Measurements from ENCODE around the gene LRP1-AS. TPM values are rescaled to one million over a fixed set of nuclear protein-coding genes. Genes with fewer than 3 reads are reported as not detected.

LRP1-AS gene
- total and polyA plus RNA-seq, 2 experiments from 2014 or later, result not detected

DNA sequence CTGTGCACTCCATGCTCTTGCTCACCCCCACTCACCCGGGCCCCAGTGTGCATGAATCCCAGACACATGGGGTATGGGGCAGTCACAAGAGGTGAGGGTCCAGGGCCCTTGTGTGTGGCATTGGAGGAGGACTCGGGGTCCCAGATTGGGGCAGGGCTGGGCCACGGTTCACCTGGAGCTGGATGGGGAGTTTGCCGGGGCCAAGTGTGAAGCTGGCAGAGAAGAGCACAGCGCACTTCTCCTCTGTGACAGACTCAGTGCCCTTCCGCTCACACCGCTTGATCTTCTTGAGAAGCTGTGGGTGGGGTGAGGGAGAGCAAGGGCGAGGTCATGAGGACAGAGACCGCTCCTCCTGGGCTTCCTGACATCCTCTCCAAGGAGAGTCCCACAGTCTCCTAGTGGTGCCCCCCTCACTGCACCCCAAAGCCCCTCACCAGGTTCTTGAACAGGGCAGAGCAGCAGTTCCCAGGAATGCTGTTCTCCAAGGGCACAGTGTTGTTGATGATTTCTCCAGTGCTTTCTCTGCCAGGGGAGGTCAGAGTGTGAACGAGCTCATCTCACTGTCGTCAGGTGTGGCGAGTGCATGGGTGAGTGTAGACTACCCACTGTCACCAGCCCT lies 43.0 kb downstream of the LRP1-AS start:
- no peaks in the 10 kb centered on the region for H3K9me3 ChIP-seq (ENCODE audit: low read depth)
- TF ChIP-seq, protein P1, sequence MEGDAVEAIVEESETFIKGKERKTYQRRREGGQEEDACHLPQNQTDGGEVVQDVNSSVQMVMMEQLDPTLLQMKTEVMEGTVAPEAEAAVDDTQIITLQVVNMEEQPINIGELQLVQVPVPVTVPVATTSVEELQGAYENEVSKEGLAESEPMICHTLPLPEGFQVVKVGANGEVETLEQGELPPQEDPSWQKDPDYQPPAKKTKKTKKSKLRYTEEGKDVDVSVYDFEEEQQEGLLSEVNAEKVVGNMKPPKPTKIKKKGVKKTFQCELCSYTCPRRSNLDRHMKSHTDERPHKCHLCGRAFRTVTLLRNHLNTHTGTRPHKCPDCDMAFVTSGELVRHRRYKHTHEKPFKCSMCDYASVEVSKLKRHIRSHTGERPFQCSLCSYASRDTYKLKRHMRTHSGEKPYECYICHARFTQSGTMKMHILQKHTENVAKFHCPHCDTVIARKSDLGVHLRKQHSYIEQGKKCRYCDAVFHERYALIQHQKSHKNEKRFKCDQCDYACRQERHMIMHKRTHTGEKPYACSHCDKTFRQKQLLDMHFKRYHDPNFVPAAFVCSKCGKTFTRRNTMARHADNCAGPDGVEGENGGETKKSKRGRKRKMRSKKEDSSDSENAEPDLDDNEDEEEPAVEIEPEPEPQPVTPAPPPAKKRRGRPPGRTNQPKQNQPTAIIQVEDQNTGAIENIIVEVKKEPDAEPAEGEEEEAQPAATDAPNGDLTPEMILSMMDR (IDR thresholded peaks at IDR 0.05; ENCODE audit: low read depth, low read length), result no peak
- H3K4me1 ChIP-seq (ENCODE audit: low read depth), result peaks cover 5% of the 10 kb centered on the region
- no peak overlapping the region for H3K27ac ChIP-seq
- no peaks in the 10 kb centered on the region for H3K36me3 ChIP-seq
- no peak overlapping the region for H3K4me3 ChIP-seq
- H3K27me3 ChIP-seq, result no peaks in the 10 kb centered on the region
- no peak for DNase-seq (ENCODE audit: low read depth in 1 of 2, low spot score in 1 of 2)

DNA sequence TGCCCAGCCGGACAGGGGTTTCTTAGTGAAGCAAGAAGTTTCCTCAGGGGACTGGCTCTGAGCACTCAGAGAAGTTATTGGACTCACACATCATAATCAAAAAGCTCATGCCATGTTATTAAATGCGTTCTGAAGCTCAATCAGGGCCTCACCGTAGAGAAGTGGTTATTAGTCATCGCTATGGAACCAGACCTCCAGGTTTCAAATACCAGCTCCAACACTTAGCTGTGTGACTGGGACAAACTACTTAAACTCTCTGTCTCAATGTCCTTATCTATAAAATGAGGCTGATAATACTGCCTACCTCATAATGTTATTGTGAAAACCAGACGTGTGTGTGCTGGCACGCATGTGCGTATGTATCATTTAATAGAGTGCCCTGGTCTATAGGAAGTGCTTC lies 43.6 kb downstream of the LRP1-AS start:
- peaks cover 5% of the 10 kb centered on the region for H3K4me1 ChIP-seq (ENCODE audit: low read depth)
- TF ChIP-seq, protein P1 (IDR thresholded peaks at IDR 0.05; ENCODE audit: low read depth, low read length), result no peak
- no peaks in the 10 kb centered on the region for H3K9me3 ChIP-seq (ENCODE audit: low read depth)
- H3K36me3 ChIP-seq, result no peaks in the 10 kb centered on the region
- H3K27me3 ChIP-seq, result no peaks in the 10 kb centered on the region
- no peak overlapping the region for H3K4me3 ChIP-seq
- DNase-seq (ENCODE audit: low read depth in 1 of 2, low spot score in 1 of 2), result no peak
- no peak overlapping the region for H3K27ac ChIP-seq

DNA sequence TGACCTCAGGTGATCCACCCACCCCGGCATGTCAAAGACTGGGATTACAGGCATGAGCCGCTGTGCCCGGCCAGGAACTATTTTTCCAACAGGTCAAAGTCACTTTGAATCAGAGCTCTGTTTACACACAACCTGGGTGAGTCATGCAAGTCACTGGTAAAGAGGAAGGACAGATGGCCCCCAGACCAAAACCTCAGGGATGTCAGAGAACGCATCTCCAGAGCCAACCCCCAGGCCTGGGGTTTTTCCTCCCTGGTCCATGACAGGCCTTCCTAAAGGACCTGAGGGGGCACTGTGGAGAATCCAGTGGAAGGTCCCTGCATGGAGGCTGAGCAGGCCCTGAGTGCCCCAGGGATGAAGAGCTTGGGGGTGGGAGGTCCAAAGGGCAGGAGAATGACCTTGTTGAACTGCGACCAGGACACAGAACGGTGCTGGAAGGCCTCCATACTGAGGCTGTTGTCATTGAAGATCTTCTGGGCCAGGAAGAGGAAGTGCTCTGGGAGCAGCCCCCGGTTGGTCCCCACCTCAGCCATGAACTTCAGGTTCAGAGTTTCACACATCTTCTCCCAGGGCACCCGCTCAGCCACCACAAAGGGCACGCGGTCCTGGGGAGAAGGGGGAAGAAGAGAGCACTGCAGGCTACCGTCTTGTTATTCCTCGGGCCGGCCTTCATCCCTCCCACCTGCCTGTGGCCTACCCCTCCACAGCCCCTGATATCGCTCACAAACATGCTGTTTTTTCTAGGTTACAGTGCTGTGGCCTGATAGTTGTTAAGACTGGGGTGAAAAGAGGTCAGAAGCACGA lies 45.3 kb downstream of the LRP1-AS start:
- no peak overlapping the region for H3K4me3 ChIP-seq
- TF ChIP-seq, protein P1 (IDR thresholded peaks at IDR 0.05; ENCODE audit: low read depth, low read length), result no peak
- no peaks in the 10 kb centered on the region for H3K36me3 ChIP-seq
- peaks cover 5% of the 10 kb centered on the region for H3K4me1 ChIP-seq (ENCODE audit: low read depth)
- no peaks in the 10 kb centered on the region for H3K9me3 ChIP-seq (ENCODE audit: low read depth)
- H3K27me3 ChIP-seq, result no peaks in the 10 kb centered on the region
- H3K27ac ChIP-seq, result peak overlapping the region; percentile 57
- no peak for DNase-seq (ENCODE audit: low read depth in 1 of 2, low spot score in 1 of 2)

DNA sequence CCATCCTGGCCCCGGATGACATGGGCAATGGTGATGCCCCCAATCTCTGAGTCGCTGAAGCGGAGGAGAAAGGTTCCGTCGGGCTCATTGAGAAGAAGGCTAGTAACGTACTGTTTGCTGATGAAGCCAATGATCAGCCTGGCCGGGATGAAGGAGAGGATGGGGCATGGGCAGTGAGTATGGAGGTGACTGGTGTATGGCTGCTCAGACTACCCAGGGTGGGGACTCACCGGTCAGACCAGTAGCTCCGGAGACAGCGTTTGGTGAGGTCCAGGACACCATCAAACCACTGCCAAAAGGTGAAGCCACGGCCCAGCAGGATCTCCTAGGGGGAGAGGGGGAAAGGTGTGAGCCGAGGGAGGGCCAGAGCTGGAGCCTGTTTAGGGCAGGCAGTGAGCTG lies 47.7 kb downstream of the LRP1-AS start:
- no peak for DNase-seq (ENCODE audit: low read depth in 1 of 2, low spot score in 1 of 2)
- Histone ChIP-seq H3K36me3 (peaks cover 4% of the 10 kb centered on the region), H3K9me3 (ENCODE audit: low read depth) (no peaks in the 10 kb centered on the region), H3K27me3 (no peaks in the 10 kb centered on the region), H3K4me3 (no peak overlapping the region), H3K27ac (no peak overlapping the region), H3K4me1 (ENCODE audit: low read depth) (peaks cover 5% of the 10 kb centered on the region)
- TF ChIP-seq, protein P1 (IDR thresholded peaks at IDR 0.05; ENCODE audit: low read depth, low read length), result no peak

DNA sequence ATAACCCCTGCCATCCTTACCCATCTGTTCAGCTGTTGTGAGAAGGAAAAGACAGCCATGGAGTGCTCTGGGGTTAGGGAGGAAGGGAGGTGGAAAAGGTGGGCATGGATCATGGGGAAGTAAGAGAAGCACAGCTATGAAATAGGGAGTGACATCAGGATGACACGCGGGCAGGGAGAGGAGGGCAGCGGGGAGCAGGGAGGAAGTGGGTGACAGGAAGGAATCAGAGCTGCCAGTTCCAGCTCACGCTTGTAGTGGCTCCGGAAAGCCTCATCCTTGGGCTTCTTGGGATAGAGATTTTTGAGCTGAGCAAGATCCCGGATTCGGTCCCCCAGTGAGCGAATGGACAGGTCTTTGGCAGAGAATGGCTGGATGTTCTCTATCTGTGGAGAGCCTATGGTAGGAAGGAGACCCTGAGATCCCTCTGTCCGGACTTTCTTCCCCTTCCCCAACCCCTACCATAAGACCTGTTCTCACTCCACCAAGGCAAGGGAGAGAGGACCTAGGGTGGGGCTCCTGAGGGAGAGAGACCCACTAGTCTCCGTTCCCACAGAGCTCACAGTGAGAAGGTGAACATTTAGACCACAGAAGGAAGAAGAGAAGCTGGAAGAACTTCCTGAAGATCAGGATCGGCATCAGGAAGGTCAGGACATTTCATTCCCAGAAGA lies 48.2 kb downstream of the LRP1-AS start:
- H3K4me3 ChIP-seq, result no peak overlapping the region
- H3K27ac ChIP-seq, result no peak overlapping the region
- DNase-seq (ENCODE audit: low read depth in 1 of 2, low spot score in 1 of 2), result no peak
- TF ChIP-seq, protein P1 (IDR thresholded peaks at IDR 0.05; ENCODE audit: low read depth, low read length), result no peak
- H3K9me3 ChIP-seq (ENCODE audit: low read depth), result no peaks in the 10 kb centered on the region
- H3K27me3 ChIP-seq, result no peaks in the 10 kb centered on the region
- H3K4me1 ChIP-seq (ENCODE audit: low read depth), result peaks cover 5% of the 10 kb centered on the region
- peaks cover 7% of the 10 kb centered on the region for H3K36me3 ChIP-seq
